CD1c-positive myeloid dendritic cell (primary cell): ENCODE measurements around the gene MMP17.
"Not testable (repeated sequence)": the region's sequence is repeated elsewhere in the genome, so short reads cannot be mapped to it uniquely, and the experiment has no call there.

Experiments used
- DNase-seq: peaks from one replicate; pipeline ENCODE4 v3.0.0-alpha.2; 2016; ENCODE audit errors: extremely low spot score

MMP17 gene

GRCh38 chr12:131799828-131800593 lies 28.2 kb upstream of the MMP17 start:
- DNase-seq = no peak

- no peak for DNase-seq
Measured at GRCh38 chr12:131800594-131801135, 27.5 kb upstream of the MMP17 start.

DNA sequence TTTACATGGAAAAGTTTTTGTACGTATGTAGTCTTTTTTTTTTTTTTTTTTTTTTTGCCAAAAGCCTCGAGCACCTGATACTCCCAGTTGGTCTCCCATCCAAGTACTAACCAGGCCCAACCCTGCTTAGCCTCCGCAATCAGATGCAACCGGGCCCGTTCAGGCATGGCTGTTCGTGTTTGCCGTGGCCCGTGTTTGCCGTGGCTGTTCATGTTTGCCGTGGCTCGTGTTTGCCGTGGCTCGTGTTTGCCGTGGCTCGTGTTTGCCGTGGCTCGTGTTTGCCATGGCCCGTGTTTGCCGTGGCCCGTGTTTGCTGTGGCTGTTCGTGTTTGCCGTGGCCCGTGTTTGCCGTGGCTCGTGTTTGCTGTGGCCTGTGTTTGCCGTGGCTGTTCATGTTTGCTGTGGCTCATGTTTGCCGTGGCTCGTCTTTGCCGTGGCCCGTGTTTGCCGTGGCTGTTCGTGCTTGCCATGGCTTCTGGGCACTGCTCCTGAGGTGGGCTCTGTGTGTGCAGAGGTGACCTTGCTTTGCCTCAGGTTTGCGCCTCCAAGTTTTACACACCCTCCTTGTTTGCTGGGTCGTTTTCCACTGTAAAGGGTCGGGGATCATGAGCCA lies 26.8 kb upstream of the MMP17 start:
- no peak for DNase-seq

DNA sequence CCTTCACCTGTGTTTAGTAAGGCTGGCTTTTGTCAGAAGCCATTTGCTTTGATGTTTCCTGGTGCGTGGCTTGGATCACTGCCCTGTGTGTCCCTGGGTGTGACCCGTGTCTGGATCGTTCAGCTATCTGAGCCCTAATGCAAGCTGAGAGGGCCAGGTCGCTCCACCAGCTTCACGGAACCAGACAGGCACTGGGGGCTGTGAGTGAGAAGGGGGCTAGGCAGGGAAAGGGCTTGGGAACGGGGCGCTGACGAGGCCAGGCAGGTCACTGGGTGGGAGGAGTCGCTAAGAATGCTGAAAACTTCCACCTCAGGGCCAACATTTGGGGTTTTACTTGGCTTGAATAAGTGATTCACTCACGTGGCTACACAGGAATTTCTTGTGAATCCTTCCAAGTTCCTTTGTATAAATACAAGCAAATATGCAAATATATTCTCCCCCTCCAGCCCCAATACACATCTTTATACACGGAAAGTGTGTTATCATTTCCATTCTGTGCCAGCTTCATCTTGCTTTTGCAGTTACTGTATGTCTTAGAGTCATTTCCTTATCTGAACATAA lies 24.2 kb upstream of the MMP17 start:
- peak; percentile 33 for DNase-seq

GRCh38 chr12:131805421-131805820 lies 22.8 kb upstream of the MMP17 start:
- no peak for DNase-seq

- DNase-seq = no peak
Measured at GRCh38 chr12:131806674-131807073, 21.5 kb upstream of the MMP17 start.

DNA sequence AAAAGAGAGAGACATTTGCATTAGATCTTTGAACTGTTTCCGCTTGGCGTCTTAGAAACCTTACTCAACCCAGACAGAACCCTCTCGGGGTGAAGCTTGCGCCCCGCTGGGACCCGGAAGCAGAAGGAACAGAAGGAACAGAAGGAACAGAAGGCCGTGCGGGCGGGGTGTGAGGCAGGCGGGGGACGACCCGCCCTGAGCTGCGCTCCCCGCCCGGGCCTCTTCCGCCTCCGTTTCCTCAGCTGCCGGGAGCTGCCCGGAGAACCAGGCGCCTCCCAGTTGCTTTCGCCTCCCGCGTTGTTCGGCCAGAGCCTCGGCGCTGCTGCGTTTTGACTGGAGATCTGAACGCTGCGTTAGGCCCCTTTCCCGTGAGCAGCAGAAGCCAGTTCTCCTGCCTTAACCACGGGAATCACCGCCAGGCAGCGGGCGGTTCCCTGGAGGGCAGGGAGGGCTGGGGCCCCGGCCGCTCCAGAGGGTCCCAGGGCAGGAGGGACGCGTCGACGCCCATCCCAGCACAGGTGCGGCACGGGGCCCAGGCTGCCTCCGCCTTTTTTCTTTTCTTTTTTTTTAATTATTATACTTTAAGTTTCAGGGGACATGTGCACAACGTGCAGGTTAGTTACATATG lies 19.3 kb upstream of the MMP17 start:
- peak; percentile 32 for DNase-seq

DNA sequence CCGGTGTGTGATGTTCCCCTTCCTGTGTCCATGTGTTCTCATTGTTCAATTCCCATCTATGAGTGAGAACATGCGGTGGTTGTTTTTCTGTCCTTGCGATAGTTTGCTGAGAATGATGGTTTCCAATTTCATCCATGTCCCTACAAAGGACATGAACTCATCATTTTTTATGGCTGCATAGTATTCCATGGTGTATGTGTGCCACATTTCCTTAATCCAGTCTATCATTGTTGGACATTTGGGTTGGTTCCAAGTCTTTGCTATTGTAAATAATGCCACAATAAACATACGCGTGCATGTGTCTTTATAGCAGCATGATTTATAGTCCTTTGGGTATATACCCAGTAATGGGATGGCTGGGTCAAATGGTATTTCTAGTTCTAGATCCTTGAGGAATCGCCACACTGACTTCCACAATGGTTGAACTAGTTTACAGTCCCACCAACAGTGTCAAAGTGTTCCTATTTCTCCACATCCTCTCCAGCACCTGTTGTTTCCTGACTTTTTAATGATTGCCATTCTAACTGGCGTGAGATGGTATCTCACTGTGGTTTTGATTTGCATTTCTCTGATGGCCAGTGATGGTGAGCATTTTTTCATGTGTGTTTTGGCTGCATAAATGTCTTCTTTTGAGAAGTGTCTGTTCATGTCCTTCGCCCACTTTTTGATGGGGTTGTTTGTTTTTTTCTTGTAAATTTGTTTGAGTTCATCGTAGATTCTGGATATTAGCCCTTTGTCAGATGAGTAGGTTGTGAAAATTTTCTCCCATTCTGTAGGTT lies 18.5 kb upstream of the MMP17 start:
- not testable (repeated sequence) for DNase-seq

DNA sequence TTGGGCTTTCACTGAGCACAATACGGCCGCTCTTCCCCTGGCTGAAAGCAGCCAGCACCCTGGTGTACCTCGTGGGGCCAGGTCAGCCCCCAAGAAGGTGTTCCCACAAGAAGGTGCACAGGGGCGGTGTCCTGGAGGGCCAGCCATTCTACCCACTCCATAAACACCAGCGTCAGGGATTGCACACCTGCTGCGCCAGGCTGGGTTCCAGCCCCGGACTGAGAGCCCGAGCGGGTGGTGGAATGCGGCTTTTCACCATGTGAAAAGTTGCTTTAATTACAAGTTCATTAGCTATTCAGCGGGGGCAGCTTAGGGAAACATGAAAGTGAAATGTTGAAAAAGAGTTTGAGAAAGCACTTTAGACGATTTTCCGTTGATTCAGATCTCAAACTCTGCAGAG lies 17.5 kb upstream of the MMP17 start:
- no peak for DNase-seq

DNA sequence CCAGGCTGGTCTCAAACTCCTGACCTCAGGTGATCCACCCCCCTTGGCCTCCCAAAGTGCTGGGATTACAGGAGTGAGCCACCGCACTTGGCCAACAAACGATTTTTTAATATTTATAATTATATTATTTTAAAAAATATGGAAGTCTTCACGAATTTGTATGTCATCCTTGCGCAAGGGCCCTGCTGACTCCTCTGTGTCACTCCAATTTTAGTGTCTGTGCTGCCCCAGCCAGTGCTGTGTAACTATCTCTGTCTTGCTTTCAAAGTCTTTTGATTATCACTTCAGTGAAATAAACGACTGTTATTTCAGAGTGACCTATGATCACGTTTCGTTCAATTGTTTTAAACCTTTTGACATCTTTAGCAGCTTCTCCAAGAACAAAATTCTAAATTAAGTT lies 13.1 kb upstream of the MMP17 start:
- no peak for DNase-seq

DNA sequence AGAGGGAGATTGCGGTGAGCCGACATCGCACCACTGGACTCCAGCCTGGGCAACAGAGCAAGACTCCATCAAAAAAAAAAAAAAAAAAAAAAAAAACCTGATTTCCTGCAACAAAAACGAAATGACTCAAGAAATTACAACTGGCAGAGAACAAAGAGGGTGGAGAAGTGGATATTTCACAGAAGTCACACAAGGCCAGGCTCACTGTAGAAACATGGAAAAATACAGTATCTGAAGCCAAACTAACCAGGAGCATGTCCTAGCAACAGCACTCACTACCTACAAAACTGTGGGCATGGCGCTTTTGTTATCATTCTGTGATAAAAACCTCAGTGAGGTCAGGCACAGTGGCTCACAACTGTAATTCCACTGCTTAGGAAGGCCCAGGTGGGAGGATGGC lies 11.7 kb upstream of the MMP17 start:
- DNase-seq = no peak

GRCh38 chr12:131817241-131817640 lies 11.0 kb upstream of the MMP17 start:
- no peak for DNase-seq

DNA sequence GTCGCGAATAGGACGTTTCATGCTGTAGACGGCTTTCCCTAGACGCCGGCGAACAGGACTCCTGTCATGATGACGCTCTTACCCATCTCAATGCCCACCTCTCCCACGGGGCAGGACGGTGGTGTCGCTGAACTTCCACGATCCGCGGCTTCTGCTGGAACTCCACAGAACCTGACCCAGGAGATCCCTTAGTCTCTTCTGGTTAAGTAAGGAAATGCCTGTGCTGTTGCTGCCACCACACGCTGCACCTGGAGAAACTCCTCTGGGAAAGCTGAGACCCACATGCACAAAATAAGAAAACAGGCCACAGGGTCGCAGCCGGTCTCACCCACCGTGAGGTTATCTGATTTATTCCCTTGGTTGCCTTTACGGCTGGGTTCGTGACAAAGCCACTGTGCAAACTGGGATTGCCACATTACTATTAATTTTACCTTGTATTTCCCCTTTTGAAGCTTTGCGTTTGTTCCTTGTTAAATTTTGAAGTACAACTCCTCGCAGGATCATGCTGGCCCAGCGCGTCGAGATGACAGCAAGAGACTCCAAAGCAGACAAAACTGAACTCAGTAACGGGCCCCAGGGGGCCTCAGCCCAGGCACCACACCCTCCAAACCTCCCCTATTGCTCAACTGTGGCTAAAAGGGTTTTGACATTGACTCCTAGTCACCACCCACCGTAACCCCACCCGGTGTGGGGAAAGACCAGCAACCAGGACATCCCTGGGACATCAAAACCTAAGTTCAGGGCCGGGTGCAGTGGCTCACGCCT lies 9.2 kb upstream of the MMP17 start:
- DNase-seq = peak; percentile 52

GRCh38 chr12:131824450-131824849 lies 3.7 kb upstream of the MMP17 start:
- no peak for DNase-seq

- DNase-seq = no peak
Measured at GRCh38 chr12:131825146-131825892, 2.9 kb upstream of the MMP17 start.

- DNase-seq = no peak
Measured at GRCh38 chr12:131826097-131826928, 1.9 kb upstream of the MMP17 start.

GRCh38 chr12:131828671-131829355 lies 620 bp downstream of the MMP17 start:
- DNase-seq = no peak

DNA sequence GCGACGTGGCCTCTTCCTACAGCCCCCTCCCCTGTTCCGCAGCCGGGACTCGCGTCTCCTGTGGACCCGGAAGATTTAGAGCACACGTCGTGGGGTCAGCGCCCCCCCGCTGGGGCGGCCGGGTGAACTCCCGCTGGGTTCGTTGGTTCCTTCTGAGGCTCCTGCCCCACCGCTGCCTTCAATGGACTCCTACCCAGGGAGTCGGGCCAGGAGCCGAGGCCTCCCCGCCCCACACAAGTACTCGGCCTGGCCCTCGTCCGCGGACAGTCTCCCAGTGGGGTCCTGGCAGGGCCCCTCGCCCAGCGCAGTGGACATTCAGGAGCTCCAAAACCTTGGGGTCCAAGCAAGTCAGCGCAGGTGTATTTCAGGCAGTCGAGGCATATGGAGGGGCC lies 1.2 kb downstream of the MMP17 start:
- peak; percentile 35 for DNase-seq
